OCI-LY1 (cell line): Measurements from ENCODE around the gene FAM217B.

Source experiments
- H2AFZ ChIP-seq: fragments of 200-600 bp; sonication (generic), shearing (Covaris generic); 2 replicates; pipeline ENCODE4 v1.6.0; 2014; ENCODE audit warnings: antibody characterized with exemption, mild to moderate bottlenecking, low read length
- H3F3A ChIP-seq: fragments of 200-600 bp; sonication (generic), shearing (Covaris generic); 2 replicates; pipeline ENCODE4 v1.6.0; 2014; ENCODE audit warnings: mild to moderate bottlenecking, antibody characterized with exemption, low read length, moderate library complexity; ENCODE audit not compliant: insufficient read depth
- H3K27ac ChIP-seq: fragments of 200-600 bp; sonication (generic); 2 replicates; pipeline ENCODE4 v1.5.1; 2014; ENCODE audit warnings: low read length, mixed run types, mild to moderate bottlenecking, low read depth; ENCODE audit not compliant: poor library complexity, severe bottlenecking
- H3K27me3 ChIP-seq: fragments of 200-600 bp; sonication (generic); 2 replicates; pipeline ENCODE4 v1.6.0; 2014; ENCODE audit warnings: antibody characterized with exemption, mild to moderate bottlenecking, low read length, moderate library complexity; ENCODE audit not compliant: insufficient read depth
- H3K36me3 ChIP-seq: fragments of 200-600 bp; sonication (generic); 2 replicates; pipeline ENCODE4 v1.6.1; 2014; ENCODE audit warnings: mild to moderate bottlenecking, antibody characterized with exemption, low read length, moderate library complexity, mixed read lengths; ENCODE audit not compliant: insufficient read depth
- H3K4me1 ChIP-seq: fragments of 200-600 bp; sonication (generic); 2 replicates; pipeline ENCODE4 v1.5.1; 2014; ENCODE audit warnings: mild to moderate bottlenecking, low read length, moderate library complexity; ENCODE audit not compliant: insufficient read depth, severe bottlenecking
- H3K4me2 ChIP-seq: fragments of 200-600 bp; sonication (generic), shearing (Covaris generic); 2 replicates; pipeline ENCODE4 v1.6.1; 2014; ENCODE audit warnings: low read length
- H3K4me3 ChIP-seq: fragments of 200-600 bp; sonication (generic); 2 replicates; pipeline ENCODE4 v1.5.1; 2014; ENCODE audit warnings: low read length, low read depth, mild to moderate bottlenecking, mixed read lengths; ENCODE audit not compliant: poor library complexity, severe bottlenecking
- H3K79me2 ChIP-seq: fragments of 200-600 bp; shearing (Covaris generic); 2 replicates; pipeline ENCODE4 v1.6.1; 2016; ENCODE audit warnings: mixed run types, low read length, mixed read lengths; ENCODE audit not compliant: insufficient read depth
- H3K9ac ChIP-seq: fragments of 200-600 bp; sonication (generic), shearing (Covaris generic); 2 replicates; pipeline ENCODE4 v1.6.1; 2014; ENCODE audit warnings: mild to moderate bottlenecking, low read length, mixed read lengths
- H3K9me2 ChIP-seq: fragments of 200-600 bp; sonication (generic), shearing (Covaris generic); 2 replicates; pipeline ENCODE4 v1.6.1; 2014; ENCODE audit warnings: low read depth, mild to moderate bottlenecking, low read length, mixed read lengths
- H3K9me3 ChIP-seq: fragments of 200-600 bp; shearing (Covaris generic); 2 replicates; pipeline ENCODE4 v1.6.1; 2014; ENCODE audit warnings: low read length, mixed read lengths
- H4K20me1 ChIP-seq: fragments of 200-600 bp; sonication (generic), shearing (Covaris generic); 2 replicates; pipeline ENCODE4 v1.6.0; 2016; ENCODE audit warnings: mild to moderate bottlenecking, low read length; ENCODE audit not compliant: insufficient read depth
- EZH2 ChIP-seq: fragments of 200-600 bp; sonication (generic), shearing (Covaris generic); IDR thresholded peaks from 2 replicates; pipeline ENCODE4 v1.8.0; 2017; ENCODE audit warnings: borderline replicate concordance, mixed run types, mild to moderate bottlenecking, antibody characterized with exemption, low read length, moderate library complexity, mixed read lengths
- TF ChIP-seq, protein P1 (sequence below): fragments of 200-600 bp; sonication (generic), shearing (Covaris generic); IDR thresholded peaks from 2 replicates; pipeline ENCODE4 v1.5.1; 2017; ENCODE audit warnings: mild to moderate bottlenecking, antibody characterized with exemption, low read length, moderate library complexity, mixed read lengths

FAM217B gene

DNA sequence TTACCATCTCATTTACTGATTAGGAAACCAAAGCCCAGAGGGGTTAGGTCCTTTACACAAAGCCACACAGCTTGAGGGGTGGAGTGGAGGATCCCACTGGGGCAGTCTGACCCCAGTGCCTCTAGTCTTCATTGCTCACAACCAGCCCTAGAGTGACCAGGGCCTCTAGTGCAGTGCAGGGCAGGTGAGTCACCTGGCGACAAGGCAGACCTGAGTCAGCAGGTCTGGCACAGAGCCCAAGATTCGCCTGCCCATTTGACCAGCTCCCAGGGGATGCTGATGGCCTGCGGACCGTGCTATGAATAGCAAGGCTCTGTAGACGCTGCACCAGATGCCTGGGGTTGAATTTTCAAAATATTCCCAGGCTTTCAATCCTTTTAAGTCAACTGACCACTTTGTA, 48.0 kb downstream of the FAM217B start:
- Histone ChIP-seq H3K9me2 (no peaks in the 10 kb centered on the region), H3K4me2 (no peak overlapping the region), H3K27me3 (no peaks in the 10 kb centered on the region), H3F3A (no peaks in the 10 kb centered on the region), H3K9me3 (no peaks in the 10 kb centered on the region), H3K4me1 (peaks cover 3% of the 10 kb centered on the region), H3K9ac (no peak overlapping the region), H2AFZ (no peak overlapping the region), H4K20me1 (no peaks in the 10 kb centered on the region), H3K79me2 (no peaks in the 10 kb centered on the region), H3K4me3 (no peak overlapping the region), H3K36me3 (no peaks in the 10 kb centered on the region), H3K27ac (no peak overlapping the region)
- TF ChIP-seq, protein P1, sequence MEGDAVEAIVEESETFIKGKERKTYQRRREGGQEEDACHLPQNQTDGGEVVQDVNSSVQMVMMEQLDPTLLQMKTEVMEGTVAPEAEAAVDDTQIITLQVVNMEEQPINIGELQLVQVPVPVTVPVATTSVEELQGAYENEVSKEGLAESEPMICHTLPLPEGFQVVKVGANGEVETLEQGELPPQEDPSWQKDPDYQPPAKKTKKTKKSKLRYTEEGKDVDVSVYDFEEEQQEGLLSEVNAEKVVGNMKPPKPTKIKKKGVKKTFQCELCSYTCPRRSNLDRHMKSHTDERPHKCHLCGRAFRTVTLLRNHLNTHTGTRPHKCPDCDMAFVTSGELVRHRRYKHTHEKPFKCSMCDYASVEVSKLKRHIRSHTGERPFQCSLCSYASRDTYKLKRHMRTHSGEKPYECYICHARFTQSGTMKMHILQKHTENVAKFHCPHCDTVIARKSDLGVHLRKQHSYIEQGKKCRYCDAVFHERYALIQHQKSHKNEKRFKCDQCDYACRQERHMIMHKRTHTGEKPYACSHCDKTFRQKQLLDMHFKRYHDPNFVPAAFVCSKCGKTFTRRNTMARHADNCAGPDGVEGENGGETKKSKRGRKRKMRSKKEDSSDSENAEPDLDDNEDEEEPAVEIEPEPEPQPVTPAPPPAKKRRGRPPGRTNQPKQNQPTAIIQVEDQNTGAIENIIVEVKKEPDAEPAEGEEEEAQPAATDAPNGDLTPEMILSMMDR: no peak
- TF ChIP-seq EZH2: no peak

DNA sequence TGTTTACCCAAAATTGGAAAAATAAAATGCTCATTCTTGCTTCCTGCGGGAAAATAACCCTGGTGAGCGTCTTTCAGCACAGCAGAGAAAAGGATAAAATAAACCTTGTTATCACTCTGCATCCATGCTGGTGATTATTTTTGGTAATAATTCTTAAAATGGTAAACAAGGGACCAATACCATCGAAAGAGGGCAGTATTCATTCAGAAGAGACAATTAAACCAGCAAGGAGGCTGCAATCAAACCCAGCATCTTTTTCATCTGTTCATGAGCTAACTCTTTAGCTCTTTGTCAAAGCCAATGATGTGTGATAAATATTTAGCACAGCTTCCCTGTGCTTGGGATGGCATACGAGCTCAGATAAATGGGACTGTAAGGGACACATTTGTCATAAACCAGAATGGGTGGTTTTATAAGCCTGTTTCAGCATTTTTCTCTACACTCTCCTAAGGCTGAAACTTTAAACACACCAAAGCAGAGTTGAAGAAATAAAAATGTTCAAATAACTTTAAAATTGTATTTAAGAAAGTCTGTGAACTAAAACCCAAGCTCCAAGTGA, 52.4 kb downstream of the FAM217B start:
- H2AFZ ChIP-seq: no peak overlapping the region
- H3K9ac ChIP-seq: no peak overlapping the region
- no peak overlapping the region for H3K4me3 ChIP-seq
- TF ChIP-seq, protein P1: peak; percentile 22; the same call in 1 of the 2 replicates
- no peak for TF ChIP-seq EZH2
- no peaks in the 10 kb centered on the region for H3F3A ChIP-seq
- H4K20me1 ChIP-seq: no peaks in the 10 kb centered on the region
- no peak overlapping the region for H3K27ac ChIP-seq
- no peak overlapping the region for H3K4me2 ChIP-seq
- no peaks in the 10 kb centered on the region for H3K27me3 ChIP-seq
- no peaks in the 10 kb centered on the region for H3K9me3 ChIP-seq
- H3K9me2 ChIP-seq: no peaks in the 10 kb centered on the region
- H3K79me2 ChIP-seq: no peaks in the 10 kb centered on the region
- H3K36me3 ChIP-seq: no peaks in the 10 kb centered on the region
- no peaks in the 10 kb centered on the region for H3K4me1 ChIP-seq

DNA sequence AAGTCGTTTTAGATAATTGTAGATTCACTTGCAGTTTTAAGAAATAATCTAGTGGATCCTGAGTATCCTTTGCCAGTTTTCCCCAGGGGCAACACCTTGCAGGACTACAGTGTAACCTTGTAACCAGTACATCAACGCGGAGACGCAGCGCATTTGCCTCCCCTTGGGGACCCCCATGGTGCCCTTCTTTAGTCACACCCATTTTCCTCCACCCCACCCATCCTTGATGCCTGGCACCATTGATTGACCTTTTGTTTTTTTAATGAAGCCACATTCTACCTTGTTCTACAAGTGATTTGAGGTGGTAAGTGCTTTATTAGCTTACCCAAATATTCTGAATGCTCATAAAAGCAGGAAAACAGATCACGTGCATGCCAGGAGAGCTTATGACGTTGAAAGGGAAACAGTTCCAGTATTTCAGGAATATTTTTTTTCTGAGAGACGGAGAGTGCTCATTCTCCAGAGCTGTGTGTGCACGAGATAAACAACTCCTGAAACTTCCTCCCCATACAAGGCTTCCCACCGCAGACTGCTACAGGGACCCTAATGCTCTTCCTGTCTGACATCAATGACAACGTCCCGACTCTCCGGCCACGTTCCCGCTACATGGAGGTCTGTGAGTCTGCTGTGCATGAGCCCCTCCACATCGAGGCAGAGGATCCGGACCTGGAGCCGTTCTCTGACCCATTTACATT, 53.7 kb downstream of the FAM217B start:
- Histone ChIP-seq H3K4me1 (no peaks in the 10 kb centered on the region), H3K27me3 (no peaks in the 10 kb centered on the region), H3K4me3 (no peak overlapping the region), H3K36me3 (no peaks in the 10 kb centered on the region), H2AFZ (no peak overlapping the region), H3K9me3 (no peaks in the 10 kb centered on the region), H4K20me1 (no peaks in the 10 kb centered on the region), H3K27ac (no peak overlapping the region), H3F3A (no peaks in the 10 kb centered on the region), H3K4me2 (no peak overlapping the region), H3K79me2 (no peaks in the 10 kb centered on the region), H3K9ac (no peak overlapping the region), H3K9me2 (no peaks in the 10 kb centered on the region)
- no peak for TF ChIP-seq EZH2
- TF ChIP-seq, protein P1: no peak
